M059J (cell line): Measurements from ENCODE around the gene MMP20. TPM values are rescaled to one million over a fixed set of nuclear protein-coding genes. Genes with fewer than 3 reads are reported as not detected.
"Not testable (repeated sequence)": the region's sequence is repeated elsewhere in the genome, so short reads cannot be mapped to it uniquely, and the experiment has no call there.

Source experiments
- DNase-seq: peaks from one replicate; pipeline ENCODE4 v3.0.0-alpha.2; 2012; ENCODE audit warnings: low read depth
- total RNA-seq: library from RNA; depleted of rRNA; stranded (reverse); fragments of >200 nt; shearing (Covaris generic); gene quantifications from 2 replicates; pipeline ENCODE4 v1.2.3, GENCODE V29; 2014; rRNA removed

Gene MMP20, protein sequence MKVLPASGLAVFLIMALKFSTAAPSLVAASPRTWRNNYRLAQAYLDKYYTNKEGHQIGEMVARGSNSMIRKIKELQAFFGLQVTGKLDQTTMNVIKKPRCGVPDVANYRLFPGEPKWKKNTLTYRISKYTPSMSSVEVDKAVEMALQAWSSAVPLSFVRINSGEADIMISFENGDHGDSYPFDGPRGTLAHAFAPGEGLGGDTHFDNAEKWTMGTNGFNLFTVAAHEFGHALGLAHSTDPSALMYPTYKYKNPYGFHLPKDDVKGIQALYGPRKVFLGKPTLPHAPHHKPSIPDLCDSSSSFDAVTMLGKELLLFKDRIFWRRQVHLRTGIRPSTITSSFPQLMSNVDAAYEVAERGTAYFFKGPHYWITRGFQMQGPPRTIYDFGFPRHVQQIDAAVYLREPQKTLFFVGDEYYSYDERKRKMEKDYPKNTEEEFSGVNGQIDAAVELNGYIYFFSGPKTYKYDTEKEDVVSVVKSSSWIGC
- not detected in 2 replicates for total RNA-seq

DNA sequence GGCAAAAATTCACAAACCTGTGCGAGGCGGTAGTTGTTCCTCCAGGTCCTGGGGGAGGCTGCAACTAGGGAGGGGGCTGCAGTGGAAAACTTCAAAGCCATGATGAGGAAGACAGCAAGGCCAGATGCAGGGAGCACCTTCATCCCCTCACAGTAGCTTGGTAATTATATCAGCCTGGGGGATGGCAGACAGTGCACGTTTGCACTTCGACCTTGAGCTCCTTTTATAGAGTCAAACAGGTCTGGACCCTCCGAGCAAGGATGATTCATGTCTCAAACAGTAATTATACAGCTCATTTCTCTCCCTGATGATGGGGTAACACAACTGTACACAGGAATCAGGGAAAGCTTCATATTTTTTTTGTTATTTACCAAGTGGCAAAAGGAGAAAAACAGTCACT is at the start of gene MMP20:
Gene MMP20, minus strand, starts transcription at position 156 of the 400 bp plus-strand sequence. Its CDS starts 13 bp downstream, at position 143.
- no peak for DNase-seq

DNA sequence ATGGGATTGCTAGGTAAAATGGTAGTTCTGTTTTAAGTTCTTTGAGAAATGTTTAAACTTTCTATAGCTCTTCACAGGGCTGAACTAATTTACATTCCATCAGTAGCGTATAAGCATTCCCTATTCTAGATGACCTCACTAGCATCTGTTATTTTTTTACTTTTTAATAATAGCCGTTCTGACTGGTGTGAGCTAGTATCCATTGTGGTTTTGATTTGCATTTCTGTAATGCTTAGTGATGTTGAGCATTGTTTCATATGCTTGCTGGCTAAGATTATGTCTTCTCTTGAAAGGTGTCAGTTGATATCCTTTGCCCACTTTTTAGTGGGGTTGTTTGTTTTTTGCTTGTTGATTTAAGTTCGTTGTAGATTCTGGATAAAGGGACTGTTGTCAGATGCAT is 44.5 kb upstream of the MMP20 start:
- DNase-seq = no peak

DNA sequence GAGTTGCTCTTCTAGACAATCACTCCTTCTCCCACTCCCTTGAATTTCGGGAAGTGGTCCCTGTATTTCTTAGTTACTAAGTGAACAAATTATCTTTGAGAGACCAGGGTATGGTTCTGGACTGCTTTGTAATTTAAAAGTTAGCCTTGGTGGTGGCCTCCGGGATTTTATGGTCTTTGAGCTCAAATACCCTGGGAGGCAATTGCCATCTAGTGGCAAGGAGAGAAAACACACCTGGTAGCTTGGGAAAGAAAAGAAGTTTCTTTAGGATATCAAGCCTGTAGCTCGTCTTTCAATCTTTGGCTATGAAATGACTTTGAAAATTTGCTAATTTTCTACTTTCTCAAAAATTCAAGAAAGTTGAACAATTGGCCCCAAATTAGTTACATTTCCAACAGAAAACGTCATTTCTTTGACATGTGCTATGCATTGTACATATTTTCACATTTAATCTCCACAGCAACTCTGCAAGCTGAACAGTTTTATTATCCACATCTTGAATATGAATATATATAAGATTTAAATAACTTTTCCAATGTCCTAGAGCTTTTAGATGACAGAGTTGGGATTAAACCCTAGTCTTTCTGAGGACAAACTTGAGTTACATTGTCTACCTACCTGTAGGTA is 41.3 kb upstream of the MMP20 start:
- DNase-seq = peak; percentile 63

DNA sequence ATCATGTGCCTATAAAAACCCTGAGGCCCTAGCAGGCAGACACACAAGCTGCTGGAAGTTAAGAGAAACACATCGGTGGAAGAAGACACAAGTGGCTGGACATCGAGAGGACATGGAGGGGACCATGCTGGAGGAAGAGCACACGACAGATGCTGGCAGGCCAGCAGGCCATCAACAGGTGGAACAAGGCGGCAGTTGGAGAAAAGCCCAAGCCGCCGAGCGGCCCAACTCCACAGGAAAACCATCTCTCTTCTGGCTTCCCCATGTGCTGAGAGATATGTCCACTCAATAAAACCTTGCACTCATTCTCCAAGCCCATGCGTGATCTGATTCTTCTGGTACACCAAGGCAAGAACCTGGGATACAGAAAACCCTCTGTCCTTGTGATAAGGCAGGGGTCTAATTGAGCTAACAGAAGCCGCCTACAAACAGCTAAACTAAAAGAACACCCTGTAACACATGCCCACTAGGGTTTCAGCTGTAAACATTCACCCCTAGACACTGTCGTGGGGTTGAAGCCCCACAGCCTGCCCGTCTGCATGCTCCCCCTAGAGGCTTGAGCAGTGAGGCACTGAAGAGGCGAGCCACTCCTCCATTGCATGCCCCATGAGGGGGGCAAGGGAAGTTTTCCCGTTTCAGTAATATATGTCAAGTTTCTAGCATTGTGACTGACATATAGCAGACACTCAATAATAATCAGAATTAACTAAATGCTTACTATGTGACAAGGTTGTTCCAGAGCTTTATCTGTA is 39.0 kb upstream of the MMP20 start:
- DNase-seq = no peak

DNA sequence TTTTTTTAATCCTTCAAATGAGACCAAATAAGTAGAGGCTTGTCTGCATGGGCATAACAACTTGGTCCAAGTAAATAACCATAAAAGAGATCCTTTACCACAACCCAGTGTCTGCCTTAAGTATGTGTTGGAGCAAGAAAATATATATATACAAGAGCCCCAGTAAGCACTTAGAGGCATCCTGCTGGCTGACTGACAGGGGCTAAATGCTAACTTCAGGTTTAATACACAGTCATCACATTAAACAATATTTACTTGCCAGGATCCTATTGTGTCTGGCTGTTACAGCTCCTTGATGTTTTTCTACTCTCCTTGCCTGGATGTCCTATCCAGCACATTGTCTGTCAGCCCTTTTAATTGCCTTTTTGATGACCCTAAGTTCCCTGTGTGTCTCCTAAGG is 37.5 kb upstream of the MMP20 start:
- DNase-seq = no peak

DNA sequence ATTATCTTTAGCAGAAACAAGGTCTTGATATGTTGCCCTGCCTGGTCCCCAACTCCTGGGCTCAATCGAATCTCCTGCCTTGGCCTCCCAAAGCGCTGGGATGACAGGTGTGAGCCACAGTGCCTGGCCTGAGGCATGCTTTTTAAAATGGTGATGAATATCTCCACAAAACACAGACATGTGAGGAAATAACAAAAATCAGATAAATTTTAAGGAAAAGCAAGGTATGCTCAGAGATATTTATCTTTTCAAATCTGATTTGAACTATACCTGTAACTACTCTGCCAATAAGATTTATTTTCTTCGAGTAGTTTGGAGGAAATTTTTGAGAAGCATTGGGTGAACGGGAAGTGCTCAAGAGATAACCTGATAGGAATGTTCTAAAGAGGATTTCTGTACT is 35.9 kb upstream of the MMP20 start:
- no peak for DNase-seq

DNA sequence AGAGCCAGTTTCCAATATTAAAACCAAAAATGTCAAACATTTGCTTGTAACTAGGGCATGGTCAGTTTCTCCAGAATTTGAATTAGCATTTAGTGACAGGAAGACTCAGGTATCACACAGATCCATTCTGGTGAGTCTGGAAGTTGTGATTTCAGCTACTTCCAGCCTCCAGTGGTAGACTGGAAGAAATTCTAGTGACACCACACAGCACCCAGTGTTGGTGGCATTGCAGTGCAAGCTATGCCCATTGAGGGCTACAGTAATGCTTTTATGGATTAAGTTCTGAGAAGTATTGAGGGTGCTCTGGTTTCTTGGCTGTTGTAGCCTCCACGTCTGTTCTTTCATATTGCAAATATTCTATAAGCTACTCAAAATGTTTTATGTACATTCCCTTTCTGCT is 31.4 kb upstream of the MMP20 start:
- DNase-seq = no peak

DNA sequence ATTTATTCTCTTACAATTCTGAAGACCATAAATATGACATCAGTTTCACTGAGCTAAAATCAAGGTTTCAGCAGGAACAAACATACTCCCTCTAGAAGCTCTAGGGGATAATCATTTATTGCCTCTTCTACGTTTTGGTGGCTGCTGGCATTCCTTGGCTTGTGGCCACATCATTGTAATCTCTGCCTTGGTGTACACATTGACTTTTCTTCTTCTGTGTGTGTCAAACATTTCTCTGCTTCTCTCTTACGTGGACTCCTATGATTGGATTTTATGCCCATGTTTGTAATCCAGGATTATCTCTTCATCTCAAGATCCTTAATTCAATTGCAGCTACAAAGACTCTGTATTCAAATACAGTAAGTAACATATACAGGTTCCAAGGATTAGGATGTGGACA is 30.4 kb upstream of the MMP20 start:
- no peak for DNase-seq

DNA sequence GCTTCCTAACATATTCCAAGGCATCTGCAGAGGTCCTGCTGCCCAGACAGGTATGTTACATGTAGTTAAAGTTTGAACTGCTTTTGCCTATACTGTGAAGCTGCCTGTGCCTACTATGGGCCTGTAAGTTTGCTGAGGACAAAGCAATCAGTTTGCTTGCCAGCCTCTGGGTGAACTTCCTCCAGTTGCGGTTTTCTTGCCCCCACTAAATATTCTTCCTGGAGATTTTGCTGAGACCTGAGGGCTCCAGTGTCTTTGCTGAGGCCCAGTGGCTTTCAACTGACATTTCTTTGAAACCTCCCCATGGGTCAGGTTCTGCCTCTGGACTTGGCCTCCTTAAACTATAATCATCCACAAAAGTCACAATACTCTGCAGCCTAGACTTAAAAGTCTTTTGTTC is 29.6 kb upstream of the MMP20 start:
- DNase-seq = no peak

DNA sequence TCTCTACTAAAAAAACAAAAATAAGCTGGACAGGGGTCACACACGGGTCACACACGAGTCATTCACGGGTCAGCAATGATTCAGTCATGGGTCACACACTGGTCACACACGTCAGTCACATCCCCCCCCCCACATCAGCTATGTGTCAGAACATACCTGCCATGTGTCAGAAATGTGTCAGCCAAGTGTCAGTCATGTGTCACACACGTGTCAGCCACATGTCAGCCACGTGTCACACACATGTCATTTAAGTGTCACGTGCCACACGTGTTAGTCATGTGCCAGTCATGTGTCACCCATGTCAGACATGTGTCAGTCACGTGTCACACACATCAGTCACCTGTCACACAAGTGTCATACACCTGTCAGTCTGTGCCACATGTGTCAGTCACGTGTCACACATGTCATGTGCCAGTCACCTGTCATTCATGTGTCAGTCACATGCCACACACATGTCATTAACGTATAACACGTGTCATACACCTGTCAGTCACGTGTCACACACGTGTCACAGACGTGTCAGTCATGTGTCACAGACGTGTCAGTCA is 28.7 kb upstream of the MMP20 start:
- DNase-seq = peak; percentile 49

DNA sequence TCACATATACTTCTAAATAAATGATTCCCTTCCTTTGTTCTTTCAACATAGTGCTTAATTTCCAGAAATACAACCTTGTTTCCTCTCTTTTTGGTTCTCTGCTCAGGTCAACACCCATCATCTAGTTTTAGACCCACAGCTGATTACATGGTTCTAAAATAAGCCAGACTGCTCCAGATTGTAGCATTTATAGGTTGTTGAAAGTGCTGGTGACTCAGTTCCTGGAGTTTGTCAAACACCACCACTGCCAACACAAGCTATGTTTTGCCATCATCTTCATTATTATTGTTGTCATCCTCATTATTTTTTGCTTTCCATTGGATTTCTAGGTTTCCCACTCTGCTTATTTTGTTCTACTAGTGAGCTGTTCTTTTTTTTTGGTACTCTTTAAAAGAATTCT is 22.3 kb upstream of the MMP20 start:
- no peak for DNase-seq

DNA sequence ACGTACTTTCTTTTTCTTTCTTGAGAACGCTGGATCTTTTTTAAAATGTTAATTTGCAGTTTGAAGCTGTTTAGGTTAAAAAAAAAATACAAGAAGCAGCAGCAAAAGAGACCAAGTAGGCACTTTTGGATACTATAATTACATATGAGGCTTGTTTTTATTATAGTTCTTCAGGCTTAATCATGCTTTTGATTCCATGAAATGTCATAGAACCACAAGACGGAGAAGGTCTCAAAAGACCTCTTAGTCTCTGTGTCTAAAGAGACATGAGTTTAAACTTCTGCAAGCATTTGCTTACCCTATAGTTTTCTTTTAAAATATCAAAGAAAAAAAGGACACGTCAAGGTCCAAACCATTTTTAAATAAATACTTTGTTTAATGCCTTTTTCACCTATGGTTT is 18.8 kb upstream of the MMP20 start:
- DNase-seq = no peak

DNA sequence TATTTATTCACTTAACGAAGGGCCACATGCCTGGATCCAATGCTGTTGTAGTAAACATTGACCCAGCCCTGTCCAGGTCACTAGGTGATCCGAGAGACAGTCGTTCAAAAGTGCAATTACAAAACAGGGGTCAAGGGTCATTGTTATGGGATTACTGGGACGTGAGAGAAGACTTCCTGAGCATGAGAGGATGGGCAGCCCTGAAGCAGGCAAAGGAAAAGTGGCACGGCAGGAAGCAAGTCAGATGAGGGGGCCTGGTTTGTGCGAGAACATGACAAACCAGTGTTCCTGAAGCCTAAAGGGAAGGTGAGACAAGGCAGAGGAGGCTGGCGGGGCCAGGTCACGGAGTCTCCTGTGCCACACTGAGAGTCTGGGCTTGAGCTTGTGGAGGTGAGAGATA is 15.8 kb upstream of the MMP20 start:
- no peak for DNase-seq

DNA sequence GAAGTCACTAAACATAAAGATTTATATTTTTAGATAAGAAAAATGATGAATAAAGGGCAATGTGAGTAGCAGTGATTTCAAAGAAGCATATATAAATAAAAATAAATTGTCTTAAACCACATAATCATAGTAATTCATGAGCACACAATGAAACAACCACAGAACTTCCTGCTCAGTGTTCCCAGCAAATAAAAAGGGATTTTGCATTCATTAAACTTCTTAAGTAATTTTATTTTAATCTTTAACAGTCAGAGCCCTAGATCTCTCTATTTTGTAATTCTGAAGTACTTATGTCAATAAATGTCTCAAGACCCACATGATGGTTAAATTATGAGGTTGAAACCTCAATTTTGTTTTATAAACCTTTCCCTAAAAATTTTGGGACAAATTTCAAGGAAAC is 14.5 kb upstream of the MMP20 start:
- DNase-seq = peak; percentile 16

DNA sequence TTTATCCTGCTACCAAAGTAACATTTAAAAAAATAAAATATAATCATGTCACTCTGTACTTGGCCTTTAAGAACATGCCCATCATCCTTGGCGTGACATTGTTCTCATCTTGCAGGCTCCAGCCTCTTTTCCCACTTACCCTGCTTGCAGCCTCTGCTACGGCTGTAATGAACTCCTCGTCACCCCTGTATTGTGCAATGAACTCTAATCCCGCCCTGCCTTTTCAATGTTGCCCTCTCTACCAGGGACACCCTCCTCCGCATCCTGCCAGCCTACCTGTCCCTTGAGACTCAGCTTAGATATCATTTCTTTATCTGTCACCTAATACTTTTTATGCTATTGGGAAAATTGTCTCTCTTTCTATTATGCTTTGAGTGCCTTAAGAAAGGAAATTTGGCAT is 12.6 kb upstream of the MMP20 start:
- no peak for DNase-seq

DNA sequence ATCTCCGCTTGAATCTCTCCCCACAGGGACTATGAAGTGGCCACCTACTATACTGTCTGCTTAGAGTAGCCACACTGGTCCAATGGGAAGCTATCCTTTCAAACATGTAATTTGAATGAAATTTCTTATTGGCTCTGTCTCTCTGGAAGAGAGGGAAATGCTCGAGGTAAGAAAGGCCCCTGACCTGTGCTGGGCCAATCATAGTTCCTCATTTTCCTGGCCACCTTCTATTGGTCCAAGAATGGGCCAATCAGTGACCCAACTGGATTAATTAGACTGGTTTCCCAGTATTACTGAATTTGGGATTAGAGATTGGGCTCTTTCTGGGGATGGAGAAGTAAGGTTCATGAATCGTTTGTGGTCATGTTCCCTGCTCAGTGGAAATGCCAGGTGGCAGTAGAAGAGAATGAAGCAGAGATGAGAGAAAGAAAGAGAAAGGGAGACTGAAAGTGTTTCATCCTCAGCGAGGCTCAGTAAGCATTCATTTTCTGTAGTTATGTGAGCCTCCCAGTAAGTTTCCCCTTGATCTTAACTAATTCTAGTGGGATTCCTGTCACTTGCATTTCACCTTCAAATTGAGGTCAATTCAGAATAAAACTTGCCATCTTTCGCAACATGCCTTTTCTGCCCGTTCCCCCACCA is 8.4 kb upstream of the MMP20 start:
- no peak for DNase-seq

DNA sequence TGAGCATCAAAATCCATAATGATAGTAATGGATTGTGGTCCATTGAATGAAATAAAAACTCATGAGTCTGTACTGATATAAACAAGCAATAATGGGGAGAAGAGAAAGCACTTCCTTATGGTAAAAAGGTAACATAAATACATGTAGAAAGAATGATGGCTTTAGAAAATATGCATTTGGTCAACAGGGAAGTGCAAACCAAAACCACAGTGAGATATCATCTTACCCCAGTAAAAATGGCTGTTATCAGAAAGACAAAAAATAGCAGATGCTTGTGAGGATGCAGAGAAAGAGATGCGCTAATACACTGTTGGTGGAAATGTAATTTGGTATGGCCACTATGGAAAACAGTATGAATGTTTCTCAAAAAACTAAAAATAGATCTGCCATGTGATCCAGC is 6.9 kb upstream of the MMP20 start:
- DNase-seq = peak; percentile 34

DNA sequence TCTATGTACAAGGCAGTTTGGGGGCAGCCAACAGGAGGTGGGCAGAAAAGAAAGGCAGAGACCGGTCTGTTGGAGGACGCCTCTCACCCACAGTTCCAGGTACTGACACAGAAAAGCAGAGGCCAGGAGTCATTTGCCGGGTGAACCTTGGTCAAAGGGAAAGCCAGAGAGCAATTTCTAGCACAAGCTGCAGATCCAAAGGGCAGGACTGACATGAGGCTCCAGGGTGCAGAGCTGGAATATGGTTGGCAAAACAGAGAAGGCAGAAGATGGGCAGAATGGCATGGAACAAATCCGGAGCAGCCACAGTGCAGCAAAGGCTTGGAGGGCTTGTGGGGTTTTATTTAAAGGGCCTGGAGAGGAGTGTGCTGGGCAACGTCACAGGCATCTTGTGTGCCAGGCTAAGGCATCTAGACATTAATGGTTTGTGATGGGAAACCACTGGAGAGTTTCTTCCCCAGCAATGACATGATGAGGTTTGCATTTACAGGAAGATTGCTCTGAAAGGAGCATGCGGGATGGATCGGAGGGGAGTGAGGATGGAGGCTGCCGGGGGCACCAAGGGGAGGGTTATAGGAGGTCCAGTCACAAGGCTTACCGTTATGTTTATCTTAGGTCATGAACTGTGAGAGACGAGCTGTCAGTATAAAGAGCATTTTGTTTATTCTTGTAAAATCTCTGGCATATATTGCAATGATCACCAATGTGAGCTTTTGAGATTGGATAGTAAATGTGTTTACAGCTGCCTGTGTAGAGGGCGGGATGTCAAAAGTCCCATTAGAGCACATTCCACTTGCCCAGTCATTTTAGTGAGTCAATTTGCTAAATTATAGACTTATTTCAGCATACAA is 5.7 kb upstream of the MMP20 start:
- peak; percentile 22 for DNase-seq

DNA sequence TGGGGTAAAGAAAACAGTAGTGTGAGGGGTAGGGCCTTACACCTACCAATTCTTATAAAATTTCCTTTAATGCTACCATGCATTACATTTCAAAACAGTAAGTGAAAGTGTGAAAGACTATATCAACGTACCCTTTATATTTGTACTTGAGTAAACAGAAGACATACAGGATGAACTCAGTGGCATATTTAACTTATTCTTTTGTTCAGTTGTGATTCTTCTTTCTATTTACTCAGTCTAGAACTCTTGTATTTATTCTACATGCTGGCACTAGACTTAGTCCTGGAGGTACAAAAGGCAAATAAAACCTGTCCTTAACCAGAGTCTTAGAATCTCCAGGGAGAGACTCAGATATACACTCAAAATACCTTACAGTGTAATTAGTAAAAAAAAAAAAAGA is 4.8 kb upstream of the MMP20 start:
- not testable (repeated sequence) for DNase-seq

DNA sequence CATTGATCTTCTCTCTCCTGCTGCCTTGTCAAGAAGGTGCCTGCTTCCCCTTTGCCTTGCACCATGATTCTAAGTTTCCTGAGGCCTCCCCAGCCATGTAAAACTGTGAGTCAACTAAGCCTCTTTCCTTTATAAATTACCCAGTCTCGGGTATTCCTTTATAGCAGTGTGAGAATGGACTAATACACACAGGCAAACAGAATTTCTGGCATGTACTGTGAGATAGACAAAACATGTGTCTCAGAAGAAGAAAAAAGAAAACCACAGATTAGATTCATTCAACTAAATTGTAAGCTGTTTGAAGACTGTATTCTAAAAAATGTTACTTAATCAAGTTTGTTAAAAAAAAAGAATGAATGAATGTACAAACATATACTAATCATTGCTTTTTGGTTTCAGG is 1.5 kb upstream of the MMP20 start:
- no peak for DNase-seq

DNA sequence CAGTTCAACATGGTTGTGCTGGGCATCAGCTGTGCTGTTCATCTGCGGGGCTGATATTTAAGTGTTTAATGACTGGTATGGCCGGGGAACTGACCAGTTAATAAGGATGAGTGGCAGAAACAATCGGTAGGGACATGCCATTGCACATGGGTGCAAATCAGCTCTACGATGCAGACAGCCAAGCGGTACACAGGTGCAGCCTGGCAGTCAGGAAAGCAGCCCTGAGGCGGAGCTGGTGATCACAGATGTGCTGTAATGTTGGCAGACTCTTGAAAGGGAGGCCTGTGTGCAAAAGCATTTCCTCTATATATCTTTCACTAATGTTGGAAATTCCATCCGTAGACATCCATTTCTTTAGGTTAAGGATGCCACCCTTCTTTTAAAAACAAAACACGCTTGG is 1.1 kb downstream of the MMP20 start:
- DNase-seq = no peak
